ENCODE measurements around the gene CLASP2. TPM values are rescaled to one million over a fixed set of nuclear protein-coding genes. Genes with fewer than 3 reads are reported as not detected.

Gene CLASP2
- total RNA-seq, 1 donor from 2014 or later: 65.0 TPM

GRCh38 chr3:33557829-33558228 lies 160.2 kb downstream of the CLASP2 start:
- H3K79me2 ChIP-seq (ENCODE audit: insufficient read depth, low read length): no peaks in the 10 kb centered on the region
- H3K9me3 Mint-ChIP-seq (ENCODE audit: unreplicated experiment): no peaks in the 10 kb centered on the region
- no peaks in the 10 kb centered on the region for H3K4me1 Mint-ChIP-seq (ENCODE audit: low read depth, unreplicated experiment)
- H3K4me3 ChIP-seq (ENCODE audit: insufficient read depth, low read depth, low read length): no peak overlapping the region
- no peak overlapping the region for H3K4me3 Mint-ChIP-seq (ENCODE audit: unreplicated experiment)
- no peak overlapping the region for H3K4me2 ChIP-seq (ENCODE audit: low read length)
- H3K27ac ChIP-seq (ENCODE audit: low read depth, low read length): no peak overlapping the region
- peaks cover 7% of the 10 kb centered on the region for H3K36me3 ChIP-seq (ENCODE audit: insufficient read depth, low read length)
- H3K9me3 ChIP-seq (ENCODE audit: insufficient read depth, low read depth, low read length): no peaks in the 10 kb centered on the region
- no peaks in the 10 kb centered on the region for H3K27me3 Mint-ChIP-seq (ENCODE audit: low read depth, unreplicated experiment)
- DNase-seq (ENCODE audit: low read depth) (no peak), FAIRE-seq (no peak)
- no peak overlapping the region for H3K9ac ChIP-seq (ENCODE audit: low read length)
- H2AFZ ChIP-seq (ENCODE audit: low read depth, low read length): no peak overlapping the region
- TF ChIP-seq EZH2 (IDR thresholded peaks at IDR 0.05; ENCODE audit: insufficient read depth, low read length): no peak
- TF ChIP-seq CTCF (IDR thresholded peaks at IDR 0.05; ENCODE audit: insufficient read depth, low read depth, low read length): no peak
- H3K27me3 ChIP-seq (ENCODE audit: insufficient read depth, low read length): no peaks in the 10 kb centered on the region
- peaks cover 5% of the 10 kb centered on the region for H3K36me3 Mint-ChIP-seq (ENCODE audit: low read depth, unreplicated experiment)
- no peak overlapping the region for H3K27ac Mint-ChIP-seq (ENCODE audit: unreplicated experiment)
- H3K4me1 ChIP-seq (ENCODE audit: insufficient read depth, low read length): no peaks in the 10 kb centered on the region
- no peaks in the 10 kb centered on the region for H4K20me1 ChIP-seq (ENCODE audit: insufficient read depth, low read length)

- no peak overlapping the region for H3K4me2 ChIP-seq (ENCODE audit: low read length)
- H3K9ac ChIP-seq (ENCODE audit: low read length): no peak overlapping the region
- Mint-ChIP-seq H3K4me1 (ENCODE audit: low read depth, unreplicated experiment) (no peaks in the 10 kb centered on the region), H3K27me3 (ENCODE audit: low read depth, unreplicated experiment) (no peaks in the 10 kb centered on the region), H3K27ac (ENCODE audit: unreplicated experiment) (no peak overlapping the region), H3K4me3 (ENCODE audit: unreplicated experiment) (no peak overlapping the region), H3K36me3 (ENCODE audit: low read depth, unreplicated experiment) (peaks cover 5% of the 10 kb centered on the region), H3K9me3 (ENCODE audit: unreplicated experiment) (no peaks in the 10 kb centered on the region)
- H3K79me2 ChIP-seq (ENCODE audit: insufficient read depth, low read length): no peaks in the 10 kb centered on the region
- no peaks in the 10 kb centered on the region for H3K4me1 ChIP-seq (ENCODE audit: insufficient read depth, low read length)
- DNase-seq (ENCODE audit: low read depth) (no peak), FAIRE-seq (no peak)
- H3K27ac ChIP-seq (ENCODE audit: low read depth, low read length): no peak overlapping the region
- no peaks in the 10 kb centered on the region for H3K9me3 ChIP-seq (ENCODE audit: insufficient read depth, low read depth, low read length)
- H3K4me3 ChIP-seq (ENCODE audit: insufficient read depth, low read depth, low read length): no peak overlapping the region
- H3K27me3 ChIP-seq (ENCODE audit: insufficient read depth, low read length): no peaks in the 10 kb centered on the region
- no peaks in the 10 kb centered on the region for H4K20me1 ChIP-seq (ENCODE audit: insufficient read depth, low read length)
- peaks cover 7% of the 10 kb centered on the region for H3K36me3 ChIP-seq (ENCODE audit: insufficient read depth, low read length)
- TF ChIP-seq EZH2 (IDR thresholded peaks at IDR 0.05; ENCODE audit: insufficient read depth, low read length) (no peak), CTCF (IDR thresholded peaks at IDR 0.05; ENCODE audit: insufficient read depth, low read depth, low read length) (no peak)
- H2AFZ ChIP-seq (ENCODE audit: low read depth, low read length): no peak overlapping the region
These were observed 160.8 kb downstream of the CLASP2 start for GRCh38 chr3:33557279-33557678.

GRCh38 chr3:33547101-33547500 lies 171.0 kb downstream of the CLASP2 start:
- FAIRE-seq: no peak

More at GRCh38 chr3:33547101-33547500, 171.0 kb downstream of the CLASP2 start:
- Histone ChIP-seq H3K9me3 (ENCODE audit: insufficient read depth, low read depth, low read length) (no peaks in the 10 kb centered on the region), H3K9ac (ENCODE audit: low read length) (no peak overlapping the region), H3K27me3 (ENCODE audit: insufficient read depth, low read length) (no peaks in the 10 kb centered on the region), H3K4me3 (ENCODE audit: insufficient read depth, low read depth, low read length) (no peak overlapping the region), H2AFZ (ENCODE audit: low read depth, low read length) (no peak overlapping the region), H3K27ac (ENCODE audit: low read depth, low read length) (no peak overlapping the region), H3K79me2 (ENCODE audit: insufficient read depth, low read length) (no peaks in the 10 kb centered on the region), H3K4me1 (ENCODE audit: insufficient read depth, low read length) (no peaks in the 10 kb centered on the region), H3K36me3 (ENCODE audit: insufficient read depth, low read length) (peaks cover 3% of the 10 kb centered on the region), H4K20me1 (ENCODE audit: insufficient read depth, low read length) (no peaks in the 10 kb centered on the region), H3K4me2 (ENCODE audit: low read length) (no peak overlapping the region)
- no peaks in the 10 kb centered on the region for H3K4me1 Mint-ChIP-seq (ENCODE audit: low read depth, unreplicated experiment)
- H3K4me3 Mint-ChIP-seq (ENCODE audit: unreplicated experiment): no peak overlapping the region
- no peak for DNase-seq (ENCODE audit: low read depth)
- H3K36me3 Mint-ChIP-seq (ENCODE audit: low read depth, unreplicated experiment): peaks cover 12% of the 10 kb centered on the region
- TF ChIP-seq EZH2 (IDR thresholded peaks at IDR 0.05; ENCODE audit: insufficient read depth, low read length) (no peak), CTCF (IDR thresholded peaks at IDR 0.05; ENCODE audit: insufficient read depth, low read depth, low read length) (no peak)
- no peak overlapping the region for H3K27ac Mint-ChIP-seq (ENCODE audit: unreplicated experiment)
- no peaks in the 10 kb centered on the region for H3K27me3 Mint-ChIP-seq (ENCODE audit: low read depth, unreplicated experiment)
- peaks cover 2% of the 10 kb centered on the region for H3K9me3 Mint-ChIP-seq (ENCODE audit: unreplicated experiment)
